CD14-positive monocyte (primary cell): ENCODE results near the gene SCGB2A2. TPM values are rescaled to one million over a fixed set of nuclear protein-coding genes. Genes with fewer than 3 reads are reported as not detected.

Experiments
- DNase-seq, 3 donors: peaks; one replicate each; pipeline ENCODE4 v3.0.0-alpha.2; 2011 to 2022
- H2AFZ ChIP-seq: 2 replicates; pipeline ENCODE4 v1.6.0; 2012; ENCODE audit warnings: mild to moderate bottlenecking, low read depth, low read length, inconsistent platforms; ENCODE audit not compliant: insufficient read depth, poor library complexity, severe bottlenecking
- H3K27ac ChIP-seq, 2 donors: 1 replicate in 1 of 2; 2 replicates in 1 of 2; pipeline ENCODE4 v1.5.1; 2012 to 2013; ENCODE audit warnings: low read length in 2 of 2, control low read depth in 1 of 2, inconsistent platforms in 1 of 2, low read depth in 1 of 2, mild to moderate bottlenecking in 1 of 2
- H3K27me3 ChIP-seq, 2 donors: one replicate each; pipeline versions ENCODE4 v1.6.0 to v1.6.1; 2011 to 2013; ENCODE audit warnings: low read length in 2 of 2; ENCODE audit not compliant: control insufficient read depth in 2 of 2, insufficient read depth in 2 of 2
- H3K36me3 ChIP-seq, 2 donors: replicated peaks in 1 of 2; 1 replicate in 1 of 2; 2 replicates in 1 of 2; pipeline versions ENCODE4 v1.5.1 to v1.6.1; 2012 to 2013; ENCODE audit warnings: low read length in 2 of 2, control low read depth in 1 of 2, inconsistent platforms in 1 of 2, mild to moderate bottlenecking in 1 of 2; ENCODE audit not compliant: insufficient read depth in 2 of 2, control insufficient read depth in 1 of 2
- H3K4me1 ChIP-seq, 2 donors: 1 replicate in 1 of 2; 2 replicates in 1 of 2; pipeline versions ENCODE4 v1.5.1 to v1.6.1; 2012 to 2013; ENCODE audit warnings: low read length in 2 of 2, control low read depth in 1 of 2, inconsistent platforms in 1 of 2, mild to moderate bottlenecking in 1 of 2, moderate library complexity in 1 of 2; ENCODE audit not compliant: insufficient read depth in 2 of 2, control insufficient read depth in 1 of 2
- H3K4me2 ChIP-seq: replicated peaks from 2 replicates; pipeline ENCODE3; 2012; ENCODE audit warnings: low read length, moderate library complexity, mild to moderate bottlenecking; ENCODE audit not compliant: poor library complexity, severe bottlenecking; ENCODE audit errors: extremely low read depth
- H3K4me3 ChIP-seq, 3 experiments: fragments of 200-600 bp in 1 of 3; sonication (generic) in 1 of 3; replicated peaks in 1 of 3; 1 replicate in 2 of 3; 2 replicates in 1 of 3; pipeline ENCODE4 v1.5.1; 2011 to 2013; ENCODE audit warnings: low read length in 3 of 3, mild to moderate bottlenecking in 3 of 3, control low read depth in 2 of 3, low read depth in 2 of 3, inconsistent platforms in 1 of 3, moderate library complexity in 1 of 3
- H3K79me2 ChIP-seq: 2 replicates; pipeline ENCODE4 v1.6.0; 2012; ENCODE audit warnings: mild to moderate bottlenecking, control low read depth, inconsistent platforms, low read length, moderate library complexity; ENCODE audit not compliant: insufficient read depth
- H3K9ac ChIP-seq: 2 replicates; pipeline ENCODE4 v1.6.0; 2017; ENCODE audit warnings: low read length, mild to moderate bottlenecking; ENCODE audit not compliant: insufficient read depth, poor library complexity, severe bottlenecking
- H3K9me3 ChIP-seq, 2 donors: replicated peaks in 1 of 2; 1 replicate in 1 of 2; 2 replicates in 1 of 2; pipeline versions ENCODE4 v1.5.1 to v1.6.1; 2012 to 2013; ENCODE audit warnings: low read length in 2 of 2, control low read depth in 1 of 2; ENCODE audit not compliant: control insufficient read depth in 1 of 2, insufficient read depth in 1 of 2
- H4K20me1 ChIP-seq: 2 replicates; pipeline ENCODE4 v1.6.0; 2012; ENCODE audit warnings: mild to moderate bottlenecking, low read length, control low read depth, moderate library complexity; ENCODE audit not compliant: insufficient read depth
- H3K27ac Mint-ChIP-seq, 7 donors: one replicate each; pipeline ENCODE4 v1.8.0; 2020; ENCODE audit warnings: mild to moderate bottlenecking in 7 of 7, mixed read lengths in 7 of 7, moderate library complexity in 6 of 7, inconsistent platforms in 2 of 7
- H3K27me3 Mint-ChIP-seq, 3 donors: one replicate each; pipeline ENCODE4 v1.8.0; 2021 to 2022; ENCODE audit warnings: low read depth in 3 of 3, mild to moderate bottlenecking in 3 of 3, mixed read lengths in 3 of 3, moderate library complexity in 3 of 3, inconsistent platforms in 1 of 3
- H3K36me3 Mint-ChIP-seq, 2 donors: one replicate each; pipeline ENCODE4 v1.8.0; 2020; ENCODE audit warnings: mixed read lengths in 2 of 2, inconsistent platforms in 1 of 2, mild to moderate bottlenecking in 1 of 2
- H3K4me1 Mint-ChIP-seq: one replicate; pipeline ENCODE4 v1.8.0; 2020; ENCODE audit warnings: mild to moderate bottlenecking, mixed read lengths
- H3K4me3 Mint-ChIP-seq, 2 donors: one replicate each; pipeline ENCODE4 v1.8.0; 2020; ENCODE audit warnings: mild to moderate bottlenecking in 2 of 2, mixed read lengths in 2 of 2, moderate library complexity in 1 of 2
- H3K9me3 Mint-ChIP-seq, 7 donors: one replicate each; pipeline ENCODE4 v1.8.0; 2020 to 2022; ENCODE audit warnings: mixed read lengths in 7 of 7, mild to moderate bottlenecking in 6 of 7, moderate library complexity in 6 of 7, inconsistent platforms in 2 of 7
- CTCF ChIP-seq: fragments of 200-600 bp; IDR thresholded peaks from one replicate; pipeline ENCODE4 v1.8.0; 2022; ENCODE audit warnings: antibody characterized with exemption, mild to moderate bottlenecking
- WGBS: methylation state at CpG from one replicate; pipeline ENCODE4 v1.1.5; 2013; ENCODE audit warnings: missing lambda C conversion rate; ENCODE audit not compliant: insufficient coverage; 5-methylcytosine and 5-hydroxymethylcytosine counted together
- intact Hi-C, 2 donors: fragments of 100-400 bp; cut with micrococcal nuclease; formaldehyde crosslinking; loops; one replicate each; pipeline versions ENCODE4 v1.15.0 to v1.15.1; 2023
- polyA plus RNA-seq, 3 donors: library from polyadenylated mRNA; depleted of rRNA in 1 of 3; unstranded in 2 of 3; stranded (reverse) in 1 of 3; fragments of 300-500 nt in 2 of 3; fragments of >200 nt in 1 of 3; fragmentation: Illumina TruSeq in 2 of 3; gene quantifications; 1 replicate in 2 of 3; 2 replicates in 1 of 3; pipeline ENCODE4 v1.2.3, GENCODE V29; 2012 to 2021

The SCGB2A2 gene
- polyA plus RNA-seq, 3 donors = not detected

GRCh38 chr11:62238151-62238550 lies 31.8 kb upstream of the SCGB2A2 start:
- Histone ChIP-seq H2AFZ (no peak overlapping the region), H3K4me2 (no peak overlapping the region), H3K79me2 (no peaks in the 10 kb centered on the region), H3K4me3 (no peak overlapping the region), H3K4me1 (no peaks in the 10 kb centered on the region), H3K9ac (no peak overlapping the region), H4K20me1 (no peaks in the 10 kb centered on the region), H3K9me3 (no peaks in the 10 kb centered on the region), H3K27ac (no peak overlapping the region), H3K36me3 (no peaks in the 10 kb centered on the region), H3K27me3 (peaks cover 3 to 13% of the 10 kb centered on the region in 2 donors)
- Mint-ChIP-seq H3K36me3 (no peaks in the 10 kb centered on the region), H3K4me3 (no peak overlapping the region), H3K27me3 (peaks cover 10 to 28% (median 24%) of the 10 kb centered on the region in 3 donors), H3K9me3 (peaks cover 0 to 2% (median 0%) of the 10 kb centered on the region in 7 donors), H3K27ac (peak overlapping the region in 1 of 7 donors; percentile 65), H3K4me1 (no peaks in the 10 kb centered on the region)
- no peak for TF ChIP-seq CTCF
- intact Hi-C loops = no loop called here
- 100% methylated on average over 1 of the region's 4 CpGs for WGBS
- DNase-seq = no peak

GRCh38 chr11:62241095-62241494 lies 28.9 kb upstream of the SCGB2A2 start:
- intact Hi-C loops = no loop called here
- Histone ChIP-seq H2AFZ (no peak overlapping the region), H3K9ac (no peak overlapping the region), H3K27me3 (peaks cover 2 to 6% of the 10 kb centered on the region in 2 donors), H3K27ac (no peak overlapping the region), H3K36me3 (no peaks in the 10 kb centered on the region), H3K9me3 (no peaks in the 10 kb centered on the region), H3K4me3 (no peak overlapping the region), H4K20me1 (no peaks in the 10 kb centered on the region), H3K4me1 (no peaks in the 10 kb centered on the region), H3K4me2 (no peak overlapping the region), H3K79me2 (no peaks in the 10 kb centered on the region)
- Mint-ChIP-seq H3K36me3 (no peaks in the 10 kb centered on the region), H3K27ac (no peak overlapping the region), H3K4me3 (no peak overlapping the region), H3K9me3 (peaks cover 0 to 2% (median 0%) of the 10 kb centered on the region in 7 donors), H3K4me1 (no peaks in the 10 kb centered on the region), H3K27me3 (peaks cover 6 to 16% (median 14%) of the 10 kb centered on the region in 3 donors)
- DNase-seq = no peak
- no peak for TF ChIP-seq CTCF
- 100% methylated on average over 1 of the region's 3 CpGs for WGBS
